Vagina (tissue), 2 donors: ENCODE measurements around the gene ITPRIP. TPM values are rescaled to one million over a fixed set of nuclear protein-coding genes. Genes with fewer than 3 reads are reported as not detected.
A peak's percentile ranks its signal among the peaks of the same experiment; 100 is the strongest.

Source experiments
- DNase-seq, 2 donors: peaks; one replicate each; pipeline ENCODE4 v3.0.0-alpha.2; 2017; ENCODE audit errors: extremely low spot score in 2 of 2
- H3K27ac ChIP-seq: fragments of 200-600 bp; sonication (generic); one replicate; pipeline ENCODE4 v1.5.1; 2019
- H3K27me3 ChIP-seq: fragments of 200-600 bp; sonication (generic); one replicate; pipeline ENCODE4 v1.5.1; 2019
- H3K36me3 ChIP-seq, 2 donors: fragments of 200-600 bp; sonication (generic); one replicate each; pipeline ENCODE4 v1.5.1; 2017 to 2019
- H3K4me1 ChIP-seq: fragments of 200-600 bp; sonication (generic); one replicate; pipeline ENCODE4 v1.5.1; 2019
- H3K4me3 ChIP-seq, 2 donors: fragments of 200-600 bp; sonication (generic); 1 replicate in 1 of 2; 2 replicates in 1 of 2; pipeline ENCODE4 v1.5.1; 2016 to 2019
- H3K9me3 ChIP-seq: fragments of 200-600 bp; sonication (generic); one replicate; pipeline ENCODE4 v1.5.1; 2019
- POLR2A ChIP-seq, 2 donors: fragments of 450-650 bp; IDR thresholded peaks; one replicate each; pipeline ENCODE4 v1.6.1; 2017; ENCODE audit warnings: antibody characterized with exemption in 2 of 2, mild to moderate bottlenecking in 2 of 2, moderate library complexity in 2 of 2
- POLR2AphosphoS5 ChIP-seq, 2 donors: sonication (generic); formaldehyde crosslinking; IDR thresholded peaks; one replicate each; pipeline ENCODE4 v1.9.0; 2017; ENCODE audit warnings: antibody characterized with exemption in 2 of 2, mild to moderate bottlenecking in 2 of 2, low read depth in 1 of 2; ENCODE audit not compliant: insufficient read depth in 1 of 2
- intact Hi-C: fragments of 100-400 bp; cut with DNase I; formaldehyde crosslinking; loops from one replicate; pipeline ENCODE4 v1.15.1; 2023
- total RNA-seq: library from RNA; depleted of rRNA; stranded (reverse); fragments of >200 nt; gene quantifications from one replicate; pipeline ENCODE4 v1.2.3, GENCODE V29; 2016
- TF ChIP-seq, protein P1 (sequence below), 3 experiments: fragments of 450-650 bp in 2 of 3; fragments of 200-600 bp in 1 of 3; sonication (generic) in 1 of 3; IDR thresholded peaks; one replicate each; pipeline ENCODE4 v1.5.1; 2017 to 2019; ENCODE audit warnings: antibody characterized with exemption in 3 of 3, mild to moderate bottlenecking in 2 of 3, moderate library complexity in 2 of 3

ITPRIP gene
- total RNA-seq, 1 donor from 2014 or later, result 85.7 TPM

GRCh38 chr10:104318326-104318725 lies 19.9 kb downstream of the ITPRIP start:
- no peaks in the 10 kb centered on the region for H3K9me3 ChIP-seq
- peaks cover 75% of the 10 kb centered on the region for H3K4me1 ChIP-seq
- peak overlapping the region; percentile 96 for H3K27ac ChIP-seq
- no peaks in the 10 kb centered on the region for H3K27me3 ChIP-seq
- no peak for DNase-seq
- peaks cover 0 to 20% of the 10 kb centered on the region in 2 donors for H3K36me3 ChIP-seq
- TF ChIP-seq, protein P1, sequence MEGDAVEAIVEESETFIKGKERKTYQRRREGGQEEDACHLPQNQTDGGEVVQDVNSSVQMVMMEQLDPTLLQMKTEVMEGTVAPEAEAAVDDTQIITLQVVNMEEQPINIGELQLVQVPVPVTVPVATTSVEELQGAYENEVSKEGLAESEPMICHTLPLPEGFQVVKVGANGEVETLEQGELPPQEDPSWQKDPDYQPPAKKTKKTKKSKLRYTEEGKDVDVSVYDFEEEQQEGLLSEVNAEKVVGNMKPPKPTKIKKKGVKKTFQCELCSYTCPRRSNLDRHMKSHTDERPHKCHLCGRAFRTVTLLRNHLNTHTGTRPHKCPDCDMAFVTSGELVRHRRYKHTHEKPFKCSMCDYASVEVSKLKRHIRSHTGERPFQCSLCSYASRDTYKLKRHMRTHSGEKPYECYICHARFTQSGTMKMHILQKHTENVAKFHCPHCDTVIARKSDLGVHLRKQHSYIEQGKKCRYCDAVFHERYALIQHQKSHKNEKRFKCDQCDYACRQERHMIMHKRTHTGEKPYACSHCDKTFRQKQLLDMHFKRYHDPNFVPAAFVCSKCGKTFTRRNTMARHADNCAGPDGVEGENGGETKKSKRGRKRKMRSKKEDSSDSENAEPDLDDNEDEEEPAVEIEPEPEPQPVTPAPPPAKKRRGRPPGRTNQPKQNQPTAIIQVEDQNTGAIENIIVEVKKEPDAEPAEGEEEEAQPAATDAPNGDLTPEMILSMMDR (IDR thresholded peaks at IDR 0.05), result no peak
- no peak for TF ChIP-seq POLR2A (IDR thresholded peaks at IDR 0.05)
- no peak for TF ChIP-seq POLR2AphosphoS5 (IDR thresholded peaks at IDR 0.05; ENCODE audit: insufficient read depth in 1 of 2, low read depth in 1 of 2)
- intact Hi-C loops, result no loop called here
- H3K4me3 ChIP-seq, result no peak overlapping the region

- TF ChIP-seq, protein P1 (IDR thresholded peaks at IDR 0.05), result no peak
- no peak for TF ChIP-seq POLR2AphosphoS5 (IDR thresholded peaks at IDR 0.05; ENCODE audit: insufficient read depth in 1 of 2, low read depth in 1 of 2)
- TF ChIP-seq POLR2A (IDR thresholded peaks at IDR 0.05), result no peak
- no peak for DNase-seq
- Histone ChIP-seq H3K4me3 (no peak overlapping the region), H3K27ac (peak overlapping the region; percentile 96), H3K27me3 (no peaks in the 10 kb centered on the region), H3K9me3 (no peaks in the 10 kb centered on the region), H3K4me1 (peaks cover 70% of the 10 kb centered on the region), H3K36me3 (peaks cover 0 to 25% of the 10 kb centered on the region in 2 donors)
- intact Hi-C loops, result no loop called here
Measured at GRCh38 chr10:104317726-104318299, 20.5 kb downstream of the ITPRIP start.

DNA sequence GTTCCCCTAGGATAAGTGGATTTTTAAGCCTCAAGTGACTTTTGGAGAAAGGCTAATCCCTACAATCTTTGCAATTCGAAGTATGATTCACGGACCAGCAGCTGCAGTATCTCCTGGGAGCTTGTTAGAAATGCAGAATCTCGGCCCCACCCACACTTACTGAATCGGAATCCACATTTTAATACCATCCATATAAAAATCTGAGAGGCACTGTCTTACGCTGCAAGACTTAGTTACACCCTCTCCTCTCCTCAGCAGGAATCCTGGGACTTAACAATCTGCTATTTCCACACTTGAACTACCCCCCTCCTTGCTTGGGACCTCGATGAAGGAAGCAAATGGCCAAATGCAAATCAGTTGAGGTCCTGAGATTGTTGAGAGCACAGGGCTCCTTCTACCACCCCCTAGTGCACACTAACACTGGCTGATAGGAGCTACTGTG lies 21.0 kb downstream of the ITPRIP start:
- H3K36me3 ChIP-seq, result peaks cover 0 to 30% of the 10 kb centered on the region in 2 donors

DNA sequence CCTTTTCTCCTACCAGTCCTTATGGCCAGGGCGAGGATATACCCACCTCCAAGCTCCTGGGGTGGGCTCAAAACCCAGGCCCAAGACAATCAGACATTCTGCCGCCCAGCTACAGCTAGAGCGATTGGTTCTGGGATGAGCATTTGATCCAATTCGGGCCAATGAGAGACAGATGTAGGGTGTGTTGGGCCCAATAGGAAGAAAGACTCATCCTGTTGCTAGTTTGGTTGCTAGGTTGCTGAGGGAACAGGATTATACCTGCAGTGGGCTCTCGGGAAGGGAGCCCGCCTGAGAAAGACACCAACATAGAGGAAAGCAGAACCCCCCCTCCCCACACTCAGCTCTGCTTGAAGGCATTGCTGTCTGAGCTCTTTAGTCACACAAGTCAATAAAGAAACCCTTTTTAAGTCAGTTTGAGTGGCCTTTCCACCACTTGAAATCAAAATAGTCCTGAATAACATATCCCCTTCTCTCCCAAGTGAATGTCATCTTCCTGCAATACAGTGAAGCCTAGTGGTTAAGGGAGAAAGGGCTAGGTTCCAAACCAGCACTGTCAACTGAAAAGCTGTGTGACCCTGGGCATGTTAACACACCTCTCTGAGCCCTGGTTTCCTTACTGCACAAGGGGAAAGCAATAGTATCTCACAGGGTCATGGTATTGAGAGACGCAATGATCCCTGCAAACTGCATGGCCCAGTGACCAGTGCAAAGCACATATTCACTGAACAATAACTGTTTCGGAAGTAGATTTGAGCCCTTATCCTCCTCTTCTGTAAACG lies 21.8 kb downstream of the ITPRIP start:
- intact Hi-C loops, result no loop called here
- TF ChIP-seq POLR2AphosphoS5 (IDR thresholded peaks at IDR 0.05; ENCODE audit: insufficient read depth in 1 of 2, low read depth in 1 of 2) (no peak), POLR2A (IDR thresholded peaks at IDR 0.05) (no peak)
- TF ChIP-seq, protein P1 (IDR thresholded peaks at IDR 0.05), result no peak
- Histone ChIP-seq H3K9me3 (no peaks in the 10 kb centered on the region), H3K27ac (peak overlapping the region; percentile 96), H3K4me3 (no peak overlapping the region), H3K4me1 (peaks cover 70% of the 10 kb centered on the region), H3K27me3 (no peaks in the 10 kb centered on the region), H3K36me3 (peaks cover 0 to 31% of the 10 kb centered on the region in 2 donors)
- no peak for DNase-seq

More for the DNA sequence above, 21.0 kb downstream of the ITPRIP start:
- TF ChIP-seq, protein P1 (IDR thresholded peaks at IDR 0.05), result no peak
- peak in 1 of 2 donors; percentile 48 for TF ChIP-seq POLR2AphosphoS5 (IDR thresholded peaks at IDR 0.05; ENCODE audit: insufficient read depth in 1 of 2, low read depth in 1 of 2)
- peak overlapping the region; percentile 96 for H3K27ac ChIP-seq
- H3K27me3 ChIP-seq, result no peaks in the 10 kb centered on the region
- intact Hi-C loops, result no loop called here
- H3K4me1 ChIP-seq, result peaks cover 70% of the 10 kb centered on the region
- no peaks in the 10 kb centered on the region for H3K9me3 ChIP-seq
- H3K4me3 ChIP-seq, result no peak overlapping the region
- no peak for DNase-seq

GRCh38 chr10:104315486-104315921 lies 22.8 kb downstream of the ITPRIP start:
- Histone ChIP-seq H3K9me3 (no peaks in the 10 kb centered on the region), H3K4me1 (peaks cover 62% of the 10 kb centered on the region), H3K4me3 (no peak overlapping the region), H3K27ac (no peak overlapping the region), H3K27me3 (no peaks in the 10 kb centered on the region), H3K36me3 (peaks cover 0 to 31% of the 10 kb centered on the region in 2 donors)
- intact Hi-C loops, result no loop called here
- TF ChIP-seq POLR2AphosphoS5 (IDR thresholded peaks at IDR 0.05; ENCODE audit: insufficient read depth in 1 of 2, low read depth in 1 of 2) (no peak), POLR2A (IDR thresholded peaks at IDR 0.05) (no peak)
- TF ChIP-seq, protein P1 (IDR thresholded peaks at IDR 0.05), result no peak
- no peak for DNase-seq
